SJCRH30 (cell line): ENCODE data around the gene PHRF1. TPM values are rescaled to one million over a fixed set of nuclear protein-coding genes. Genes with fewer than 3 reads are reported as not detected.

ENCODE experiments used
- DNase-seq, 2 experiments: peaks; one replicate each; pipeline ENCODE4 v3.0.0-alpha.2; 2015 to 2020
- H3K27ac ChIP-seq: fragments of 250-450 bp; sonication (Bioruptor Pico); 2 replicates; pipeline ENCODE4 v1.5.1; 2020; ENCODE audit warnings: mild to moderate bottlenecking, moderate library complexity
- H3K27me3 ChIP-seq: fragments of 250-450 bp; sonication (Bioruptor Pico); 2 replicates; pipeline ENCODE4 v1.5.1; 2020; ENCODE audit warnings: mild to moderate bottlenecking, moderate library complexity
- H3K36me3 ChIP-seq: fragments of 250-450 bp; sonication (Bioruptor Pico); 2 replicates; pipeline ENCODE4 v1.5.1; 2020; ENCODE audit warnings: mild to moderate bottlenecking, moderate library complexity
- H3K4me1 ChIP-seq: fragments of 250-450 bp; sonication (Bioruptor Pico); 2 replicates; pipeline ENCODE4 v1.5.1; 2020; ENCODE audit warnings: mild to moderate bottlenecking, moderate library complexity
- H3K4me3 ChIP-seq: fragments of 250-450 bp; sonication (Bioruptor Pico); 2 replicates; pipeline ENCODE4 v1.5.1; 2020; ENCODE audit warnings: mild to moderate bottlenecking, moderate library complexity
- H3K9me3 ChIP-seq: fragments of 250-450 bp; sonication (Bioruptor Pico); replicated peaks from 2 replicates; pipeline ENCODE4 v1.5.1; 2020; ENCODE audit warnings: mild to moderate bottlenecking, moderate library complexity
- total RNA-seq: library from RNA; depleted of rRNA; stranded (reverse); fragments of >200 nt; shearing (Covaris generic); gene quantifications from 2 replicates; pipeline ENCODE4 v1.2.3, GENCODE V29; 2014

Gene PHRF1
- total RNA-seq, 1 experiment from 2014 or later: 34.3 TPM

GRCh38 chr11:607020-607780, 30.9 kb downstream of the PHRF1 start:
- DNase-seq: no peak
- H3K27me3 ChIP-seq: no peaks in the 10 kb centered on the region
- no peak overlapping the region for H3K4me3 ChIP-seq
- peaks cover 82% of the 10 kb centered on the region for H3K36me3 ChIP-seq
- no peaks in the 10 kb centered on the region for H3K9me3 ChIP-seq
- H3K27ac ChIP-seq: no peak overlapping the region
- H3K4me1 ChIP-seq: peaks cover 15% of the 10 kb centered on the region

GRCh38 chr11:607971-608659, 31.8 kb downstream of the PHRF1 start:
- Histone ChIP-seq H3K9me3 (no peaks in the 10 kb centered on the region), H3K36me3 (peaks cover 79% of the 10 kb centered on the region), H3K27me3 (no peaks in the 10 kb centered on the region), H3K27ac (no peak overlapping the region), H3K4me3 (no peak overlapping the region), H3K4me1 (peaks cover 24% of the 10 kb centered on the region)
- DNase-seq: no peak

DNA sequence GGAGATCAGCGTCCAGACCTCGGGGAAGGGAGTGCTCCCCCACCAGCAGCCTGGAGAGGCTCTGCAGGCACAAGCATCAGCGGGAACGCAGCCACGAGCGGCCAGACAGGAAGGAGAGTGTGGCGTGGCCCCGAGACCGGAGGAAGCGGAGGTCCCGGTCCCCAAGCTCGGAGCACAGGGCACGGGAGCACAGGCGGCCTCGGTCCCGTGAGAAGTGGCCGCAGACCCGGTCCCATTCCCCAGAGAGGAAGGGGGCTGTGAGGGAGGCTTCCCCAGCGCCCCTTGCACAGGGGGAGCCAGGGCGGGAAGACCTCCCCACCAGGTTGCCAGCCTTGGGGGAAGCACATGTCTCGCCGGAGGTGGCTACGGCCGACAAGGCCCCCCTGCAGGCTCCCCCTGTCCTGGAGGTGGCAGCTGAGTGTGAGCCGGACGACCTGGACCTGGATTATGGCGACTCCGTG, 32.6 kb downstream of the PHRF1 start:
- Histone ChIP-seq H3K4me3 (no peak overlapping the region), H3K27me3 (no peaks in the 10 kb centered on the region), H3K27ac (no peak overlapping the region), H3K4me1 (peaks cover 28% of the 10 kb centered on the region), H3K9me3 (no peaks in the 10 kb centered on the region), H3K36me3 (peaks cover 76% of the 10 kb centered on the region)
- DNase-seq: no peak

- Histone ChIP-seq H3K27me3 (no peaks in the 10 kb centered on the region), H3K9me3 (no peaks in the 10 kb centered on the region), H3K27ac (no peak overlapping the region), H3K4me3 (no peak overlapping the region), H3K36me3 (peaks cover 72% of the 10 kb centered on the region), H3K4me1 (peaks cover 34% of the 10 kb centered on the region)
- no peak for DNase-seq
Observed at GRCh38 chr11:609341-609811, 33.1 kb downstream of the PHRF1 start.

- Histone ChIP-seq H3K9me3 (no peaks in the 10 kb centered on the region), H3K4me3 (no peak overlapping the region), H3K27ac (no peak overlapping the region), H3K27me3 (no peaks in the 10 kb centered on the region), H3K36me3 (peaks cover 66% of the 10 kb centered on the region), H3K4me1 (peaks cover 34% of the 10 kb centered on the region)
- no peak for DNase-seq
Observed at GRCh38 chr11:610146-610801, 34.0 kb downstream of the PHRF1 start.

GRCh38 chr11:611001-611996, 35.0 kb downstream of the PHRF1 start:
- no peaks in the 10 kb centered on the region for H3K27me3 ChIP-seq
- H3K9me3 ChIP-seq: no peaks in the 10 kb centered on the region
- H3K4me1 ChIP-seq: peaks cover 34% of the 10 kb centered on the region
- H3K4me3 ChIP-seq: no peak overlapping the region
- no peak for DNase-seq
- no peak overlapping the region; the same call in 1 of the 2 replicates for H3K27ac ChIP-seq
- H3K36me3 ChIP-seq: peaks cover 55% of the 10 kb centered on the region

DNA sequence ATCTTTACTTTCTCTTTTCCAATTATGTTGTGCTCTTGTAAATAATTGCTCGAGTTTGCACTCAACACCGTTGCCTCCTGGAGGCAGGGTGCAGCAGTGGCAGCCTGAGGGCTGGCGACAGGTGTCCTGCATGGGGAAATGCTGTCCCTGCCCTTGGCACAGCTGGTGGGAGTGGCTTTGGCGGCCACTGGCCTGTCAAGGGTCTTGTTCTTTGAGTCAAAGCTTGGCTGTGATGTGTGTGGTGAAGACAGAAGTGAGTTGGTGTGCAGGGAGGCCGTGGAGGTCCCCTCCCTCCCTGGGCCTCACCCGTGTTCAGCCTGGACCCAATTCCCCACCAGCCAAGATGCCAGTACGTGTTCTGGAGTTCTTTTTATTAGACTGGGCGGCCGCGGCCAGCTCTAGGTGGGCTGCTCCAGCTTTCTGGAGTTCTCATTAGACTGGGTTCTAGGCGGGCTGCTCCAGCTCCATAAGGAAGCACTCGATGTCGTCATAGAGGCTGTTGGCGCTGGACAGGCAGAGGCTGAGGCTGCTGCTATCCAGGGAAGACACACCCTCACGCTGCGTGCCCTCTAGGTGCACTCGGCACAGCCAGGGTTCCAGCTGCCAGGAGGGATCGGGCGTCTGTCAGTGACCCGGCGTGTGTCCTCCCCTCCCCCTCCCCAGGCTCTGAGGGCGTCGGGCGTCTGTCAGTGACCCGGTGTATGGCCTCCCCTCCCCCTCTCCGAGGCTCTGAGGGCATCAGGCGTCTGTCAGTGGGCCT, 36.1 kb downstream of the PHRF1 start:
- no peaks in the 10 kb centered on the region for H3K9me3 ChIP-seq
- H3K36me3 ChIP-seq: peaks cover 46% of the 10 kb centered on the region
- H3K27ac ChIP-seq: peak overlapping the region; percentile 85
- no peak overlapping the region for H3K4me3 ChIP-seq
- H3K27me3 ChIP-seq: no peaks in the 10 kb centered on the region
- peak; percentile 92 to 95 for DNase-seq
- H3K4me1 ChIP-seq: peaks cover 34% of the 10 kb centered on the region

DNA sequence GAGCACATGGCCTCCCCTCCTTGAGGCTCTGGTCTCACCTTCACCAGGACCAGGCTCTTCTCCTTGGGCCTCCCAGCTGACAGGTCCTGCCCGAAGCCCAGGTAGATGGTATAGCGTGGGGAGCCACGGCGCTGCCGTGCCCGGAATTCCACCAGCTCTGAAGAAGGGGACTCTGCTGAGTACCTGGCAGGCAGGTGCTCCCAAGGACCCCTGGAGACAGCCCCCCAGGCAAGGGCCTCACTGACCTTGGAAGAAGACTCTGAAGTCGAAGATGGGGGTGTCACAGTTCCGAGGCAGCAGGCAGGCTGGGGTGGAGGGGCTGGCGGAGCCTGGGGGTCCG, 36.7 kb downstream of the PHRF1 start:
- Histone ChIP-seq H3K27me3 (no peaks in the 10 kb centered on the region), H3K4me3 (no peak overlapping the region), H3K36me3 (peaks cover 41% of the 10 kb centered on the region), H3K4me1 (peaks cover 34% of the 10 kb centered on the region), H3K9me3 (no peaks in the 10 kb centered on the region), H3K27ac (peak overlapping the region; percentile 85)
- no peak for DNase-seq

GRCh38 chr11:613369-613968, 37.2 kb downstream of the PHRF1 start:
- H3K36me3 ChIP-seq: peaks cover 35% of the 10 kb centered on the region
- H3K9me3 ChIP-seq: no peaks in the 10 kb centered on the region
- no peaks in the 10 kb centered on the region for H3K27me3 ChIP-seq
- no peak overlapping the region for H3K4me3 ChIP-seq
- H3K4me1 ChIP-seq: peaks cover 34% of the 10 kb centered on the region
- peak overlapping the region; percentile 85; the same call in 1 of the 2 replicates for H3K27ac ChIP-seq
- no peak for DNase-seq

GRCh38 chr11:614021-614622, 37.9 kb downstream of the PHRF1 start:
- Histone ChIP-seq H3K27me3 (no peaks in the 10 kb centered on the region), H3K36me3 (peaks cover 29% of the 10 kb centered on the region), H3K4me1 (peaks cover 34% of the 10 kb centered on the region), H3K4me3 (no peak overlapping the region), H3K9me3 (no peaks in the 10 kb centered on the region), H3K27ac (no peak overlapping the region)
- no peak for DNase-seq

DNA sequence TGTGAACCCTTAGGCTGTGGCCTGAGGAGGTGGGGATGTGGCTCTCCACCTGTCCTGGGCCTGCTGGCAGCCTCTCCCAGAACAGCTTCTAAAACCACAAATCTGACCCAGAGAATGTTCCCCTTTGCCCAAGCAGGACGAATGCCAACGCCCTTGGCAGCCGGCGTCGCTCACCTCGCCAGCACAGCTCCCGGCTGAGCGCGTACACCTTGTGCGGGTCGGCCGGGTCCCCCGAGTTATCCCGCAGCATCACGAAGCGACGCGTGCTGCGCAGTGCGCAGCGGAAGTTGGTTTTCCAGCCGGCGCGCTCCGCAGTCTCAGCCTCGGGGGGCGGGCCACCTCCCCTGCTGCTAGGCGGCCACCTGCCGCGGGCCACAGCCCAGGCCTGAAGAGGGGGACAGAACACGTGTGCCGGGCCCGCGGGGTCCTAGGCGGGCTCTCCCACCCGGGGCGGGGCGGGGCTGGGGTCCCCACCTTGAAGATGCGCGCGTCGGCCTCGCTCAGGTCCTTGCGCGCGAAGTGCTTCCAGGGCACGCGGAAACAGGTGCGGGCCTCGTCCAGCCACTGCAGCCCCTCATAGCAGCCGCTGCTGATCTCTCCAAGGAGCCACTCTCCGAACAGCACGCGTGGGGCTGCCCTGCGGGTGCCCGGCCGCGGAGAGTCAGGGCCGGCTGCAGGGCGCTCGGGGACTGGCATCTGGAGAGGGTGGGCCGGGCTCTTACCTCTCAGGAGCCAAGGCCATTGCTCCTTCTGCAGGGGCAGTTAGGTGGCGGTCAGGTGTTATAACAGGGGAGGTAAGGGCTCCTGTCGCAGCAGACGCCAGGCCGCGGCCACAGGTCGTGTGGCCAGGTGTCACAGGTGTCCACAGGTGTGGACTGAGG, 38.6 kb downstream of the PHRF1 start:
- Histone ChIP-seq H3K9me3 (no peaks in the 10 kb centered on the region), H3K36me3 (peaks cover 26% of the 10 kb centered on the region), H3K27me3 (no peaks in the 10 kb centered on the region), H3K27ac (no peak overlapping the region; the same call in 1 of the 2 replicates), H3K4me3 (peak overlapping the region; percentile 85), H3K4me1 (peaks cover 34% of the 10 kb centered on the region)
- DNase-seq: no peak
